Measurements from ENCODE around the gene LIMK1. TPM values are rescaled to one million over a fixed set of nuclear protein-coding genes. Genes with fewer than 3 reads are reported as not detected.
A peak's percentile ranks its signal among the peaks of the same experiment; 100 is the strongest.

The LIMK1 gene
- total and polyA plus RNA-seq, 2 of the 4 experiments (the other 2 are of a cell fraction): 25.8 to 48.0 TPM

- in situ Hi-C loops (cut with MboI; ENCODE audit: low sequenced_read_pairs) (no loop called here), intact Hi-C loops (cut with micrococcal nuclease) (no loop called here), dilution Hi-C loops (cut with HindIII; ENCODE audit: low sequenced_read_pairs, unreplicated experiment) (no loop called here)
- Histone ChIP-seq H3K79me1 (ENCODE audit: low read depth in 1 of 2, low read length in 2 of 2) (no peaks in the 10 kb centered on the region), H3K23ac (ENCODE audit: low read depth, low read length) (no peak overlapping the region), H2BK120ac (ENCODE audit: low read depth, low read length) (peak overlapping the region; percentile 46; the same call in 1 of the 2 replicates), H2BK5ac (ENCODE audit: low read depth, low read length, poor library complexity, severe bottlenecking) (no peak overlapping the region), H3K27me3 (ENCODE audit: control insufficient read depth, insufficient read depth, low read length) (no peaks in the 10 kb centered on the region), H2BK20ac (ENCODE audit: low read depth, low read length) (no peak overlapping the region), H3K36me3 (ENCODE audit: control insufficient read depth, insufficient read depth, low read length) (0 out of 2 replicates have a peak, but pooled peaks cover 2% of the 10 kb centered on the region), H3K9ac (ENCODE audit: low read depth, low read length) (no peak overlapping the region), H3K4ac (ENCODE audit: low read depth, low read length) (no peak overlapping the region), H2AK5ac (ENCODE audit: low read depth, low read length) (no peak overlapping the region), H2AFZ (replicated peaks; ENCODE audit: low read length, poor library complexity) (peak overlapping the region; percentile 81), H3K14ac (replicated peaks; ENCODE audit: low read depth, low read length) (peak overlapping the region; percentile 3; the same call in 1 of the 2 replicates), H3K9me3 (ENCODE audit: control insufficient read depth, insufficient read depth, low read length) (no peaks in the 10 kb centered on the region), H3K9me1 (ENCODE audit: insufficient read depth, low read length) (no peaks in the 10 kb centered on the region), H3K4me1 (ENCODE audit: control insufficient read depth, insufficient read depth, low read length) (peaks cover 4% of the 10 kb centered on the region; the same call in 1 of the 2 replicates), H4K8ac (ENCODE audit: low read depth in 2 of 2, low read length in 2 of 2) (no peak overlapping the region; a peak in 1 of 4 replicates), H3K18ac (ENCODE audit: low read depth, low read length) (no peak overlapping the region), H4K91ac (ENCODE audit: insufficient read depth, low read depth, low read length) (no peak overlapping the region), H2AK9ac (replicated peaks; ENCODE audit: low read depth, low read length, poor library complexity) (peak overlapping the region; percentile 65), H4K20me1 (ENCODE audit: insufficient read depth, low read length) (no peaks in the 10 kb centered on the region), H4K5ac (ENCODE audit: low read depth, low read length) (no peak overlapping the region), H2BK15ac (ENCODE audit: low read depth, low read length) (no peak overlapping the region; the same call in 2 of the 3 replicates), H3K4me2 (ENCODE audit: low read depth, low read length) (no peak overlapping the region), H3K4me3 (ENCODE audit: insufficient read depth, low read depth, low read length) (no peak overlapping the region), H3K56ac (ENCODE audit: extremely low read depth, insufficient read depth, low read length) (no peak overlapping the region), H3K27ac (ENCODE audit: insufficient read depth, low read length) (no peak overlapping the region)
- no peak for DNase-seq
- no peak for TF ChIP-seq RAD21 (IDR thresholded peaks at IDR 0.05; ENCODE audit: low read length)
- peak; percentile 29; the same call in 1 of the 2 replicates for TF ChIP-seq CEBPB (IDR thresholded peaks at IDR 0.05; ENCODE audit: low read depth, low read length)
- BruUV-seq (replicated peaks): no TSS peak
- ChIA-PET CTCF (no interaction called here), POLR2A (ENCODE audit: unreplicated experiment) (no interaction called here)
- peak; percentile 27 for ATAC-seq (ENCODE audit: low read depth)
- 53% methylated on average over 6 of the region's 24 CpGs; no CpG with 5 or more reads in 1 of the 2 experiments for WGBS, 2 experiments (ENCODE audit: extremely low coverage in 2 of 2, insufficient read length in 1 of 2)
These were observed 40.7 kb upstream of the LIMK1 start for GRCh38 chr7:74042746-74043522.

All from IMR-90 (cell line).